Chondrocyte (in vitro differentiated cells): ENCODE data around the gene OR9A2. TPM values are rescaled to one million over a fixed set of nuclear protein-coding genes. Genes with fewer than 3 reads are reported as not detected.

Experiments
- DNase-seq: peaks from one replicate; pipeline ENCODE4 v3.0.0; 2021; ENCODE audit warnings: mixed read lengths, low spot score
- H3K27ac Mint-ChIP-seq: one replicate; pipeline ENCODE4 v1.8.0; 2021; ENCODE audit warnings: mild to moderate bottlenecking, moderate library complexity, mixed read lengths; ENCODE audit not compliant: unreplicated experiment
- H3K27me3 Mint-ChIP-seq: 2 replicates; pipeline ENCODE4 v1.8.0; 2021; ENCODE audit warnings: low read depth, mixed read lengths
- H3K36me3 Mint-ChIP-seq: 2 replicates; pipeline ENCODE4 v1.8.0; 2021; ENCODE audit warnings: low read depth, mixed read lengths
- H3K4me1 Mint-ChIP-seq: 2 replicates; pipeline ENCODE4 v1.8.0; 2021; ENCODE audit warnings: low read depth, mild to moderate bottlenecking, mixed read lengths
- H3K4me3 Mint-ChIP-seq: one replicate; pipeline ENCODE4 v1.8.0; 2021; ENCODE audit warnings: mild to moderate bottlenecking, moderate library complexity, mixed read lengths; ENCODE audit not compliant: unreplicated experiment
- H3K9me3 Mint-ChIP-seq: 2 replicates; pipeline ENCODE4 v1.8.0; 2021; ENCODE audit warnings: low read depth, mixed read lengths
- CTCF ChIP-seq: fragments of 200-600 bp; sonication (generic); IDR thresholded peaks from 2 replicates; pipeline ENCODE4 v1.5.0; 2021; ENCODE audit warnings: antibody characterized with exemption, mild to moderate bottlenecking, moderate library complexity
- total RNA-seq: library from RNA; stranded (reverse); gene quantifications from 3 replicates; pipeline ENCODE4 v1.2.1, GENCODE V29; 2021

The OR9A2 gene
- total RNA-seq, 1 donor from 2014 or later = not detected

GRCh38 chr7:143063741-143064140, 36.8 kb upstream of the OR9A2 start:
- Mint-ChIP-seq H3K9me3 (peaks cover 20% of the 10 kb centered on the region), H3K27me3 (no peaks in the 10 kb centered on the region), H3K4me3 (no peak overlapping the region), H3K27ac (no peak overlapping the region), H3K36me3 (no peaks in the 10 kb centered on the region), H3K4me1 (no peaks in the 10 kb centered on the region)
- DNase-seq = no peak
- TF ChIP-seq CTCF = no peak

GRCh38 chr7:143055754-143056153, 28.8 kb upstream of the OR9A2 start:
- Mint-ChIP-seq H3K36me3 (no peaks in the 10 kb centered on the region), H3K4me1 (no peaks in the 10 kb centered on the region), H3K27ac (no peak overlapping the region), H3K9me3 (no peaks in the 10 kb centered on the region), H3K27me3 (no peaks in the 10 kb centered on the region), H3K4me3 (no peak overlapping the region)
- no peak for DNase-seq
- TF ChIP-seq CTCF = no peak

GRCh38 chr7:143054621-143055020, 27.7 kb upstream of the OR9A2 start:
- H3K4me1 Mint-ChIP-seq = peaks cover 2% of the 10 kb centered on the region
- H3K27me3 Mint-ChIP-seq = no peaks in the 10 kb centered on the region
- H3K27ac Mint-ChIP-seq = no peak overlapping the region
- no peak overlapping the region for H3K4me3 Mint-ChIP-seq
- TF ChIP-seq CTCF = no peak
- no peaks in the 10 kb centered on the region for H3K36me3 Mint-ChIP-seq
- H3K9me3 Mint-ChIP-seq = no peaks in the 10 kb centered on the region
- no peak for DNase-seq

- Mint-ChIP-seq H3K27me3 (no peaks in the 10 kb centered on the region), H3K9me3 (peaks cover 3% of the 10 kb centered on the region), H3K4me1 (peaks cover 8% of the 10 kb centered on the region), H3K27ac (no peak within 1 kb of the TSS), H3K36me3 (no peaks in the 10 kb centered on the region), H3K4me3 (no peak within 1 kb of the TSS)
- TF ChIP-seq CTCF = no peak
- no peak for DNase-seq
Observed at GRCh38 chr7:143052041-143052440, 25.1 kb upstream of the OR9A2 start, which contains the start of gene OR6V1. Gene OR6V1 (plus strand): TSS chr7:143052341. CDS start chr7:143052341, 0 bp downstream.

GRCh38 chr7:143050931-143051330, 24.0 kb upstream of the OR9A2 start:
- DNase-seq = no peak
- Mint-ChIP-seq H3K4me1 (peaks cover 8% of the 10 kb centered on the region), H3K27me3 (no peaks in the 10 kb centered on the region)

More at GRCh38 chr7:143050931-143051330, 24.0 kb upstream of the OR9A2 start:
- H3K36me3 Mint-ChIP-seq = no peaks in the 10 kb centered on the region
- peaks cover 3% of the 10 kb centered on the region for H3K9me3 Mint-ChIP-seq
- TF ChIP-seq CTCF = no peak
- no peak overlapping the region for H3K4me3 Mint-ChIP-seq
- H3K27ac Mint-ChIP-seq = no peak overlapping the region
